Body of pancreas (tissue), 4 donors: ENCODE data around the gene AKAP8. TPM values are rescaled to one million over a fixed set of nuclear protein-coding genes. Genes with fewer than 3 reads are reported as not detected.

Experiments used
- ATAC-seq: fragments of 150-250 bp; one replicate; pipeline ENCODE4 v1.9.1; 2016
- DNase-seq, 4 donors: peaks; one replicate each; pipeline ENCODE4 v3.0.0-alpha.2; 2019
- H3K27ac ChIP-seq, 4 donors: fragments of 200-600 bp; sonication (generic); 1 replicate in 3 of 4; 2 replicates in 1 of 4; pipeline versions ENCODE4 v1.5.1 to v1.6.1; 2016 to 2019; ENCODE audit warnings: mild to moderate bottlenecking in 1 of 4, mixed read lengths in 1 of 4, moderate library complexity in 1 of 4
- H3K27me3 ChIP-seq, 2 donors: fragments of 200-600 bp; sonication (generic); one replicate each; pipeline ENCODE4 v1.6.0; 2016; ENCODE audit warnings: mild to moderate bottlenecking in 1 of 2
- H3K36me3 ChIP-seq, 2 donors: fragments of 200-600 bp; sonication (generic); replicated peaks in 1 of 2; 2 replicates each; pipeline ENCODE4 v1.5.1; 2016; ENCODE audit warnings: low read depth in 2 of 2; ENCODE audit not compliant: insufficient read depth in 1 of 2
- H3K4me1 ChIP-seq: fragments of 200-600 bp; sonication (generic); one replicate; pipeline ENCODE4 v1.6.0; 2016
- H3K4me3 ChIP-seq, 2 donors: fragments of 200-600 bp; sonication (generic); 1 replicate in 1 of 2; 2 replicates in 1 of 2; pipeline ENCODE4 v1.5.1; 2016 to 2019
- H3K9me3 ChIP-seq, 3 donors: fragments of 200-600 bp; sonication (generic); 1 replicate in 2 of 3; 2 replicates in 1 of 3; pipeline ENCODE4 v1.5.1; 2016
- POLR2A ChIP-seq, 3 donors: fragments of 450-650 bp; IDR thresholded peaks; one replicate each; pipeline ENCODE4 v1.6.1; 2016; ENCODE audit warnings: antibody characterized with exemption in 3 of 3, mild to moderate bottlenecking in 2 of 3
- WGBS, 2 donors: methylation state at CpG; one replicate each; pipeline ENCODE4 v1.1.5; 2017; 5-methylcytosine and 5-hydroxymethylcytosine counted together
- intact Hi-C: fragments of 100-400 bp; cut with DNase I; formaldehyde crosslinking; loops from one replicate; pipeline ENCODE4 v1.15.1; 2023
- total RNA-seq, 2 donors: library from RNA; depleted of rRNA; stranded (reverse); fragments of >200 nt; gene quantifications; one replicate each; pipeline ENCODE4 v1.1.0, GENCODE V29; 2016
- TF ChIP-seq, protein P1 (sequence below), 7 experiments: fragments of 450-650 bp in 4 of 7; fragments of 200-600 bp in 3 of 7; sonication (generic) in 3 of 7; IDR thresholded peaks; one replicate each; pipeline ENCODE4 v1.5.1; 2016 to 2019; ENCODE audit warnings: antibody characterized with exemption in 7 of 7

AKAP8 gene
- total RNA-seq, 2 donors from 2014 or later, result 11.2 to 19.4 TPM

- TF ChIP-seq, protein P1, sequence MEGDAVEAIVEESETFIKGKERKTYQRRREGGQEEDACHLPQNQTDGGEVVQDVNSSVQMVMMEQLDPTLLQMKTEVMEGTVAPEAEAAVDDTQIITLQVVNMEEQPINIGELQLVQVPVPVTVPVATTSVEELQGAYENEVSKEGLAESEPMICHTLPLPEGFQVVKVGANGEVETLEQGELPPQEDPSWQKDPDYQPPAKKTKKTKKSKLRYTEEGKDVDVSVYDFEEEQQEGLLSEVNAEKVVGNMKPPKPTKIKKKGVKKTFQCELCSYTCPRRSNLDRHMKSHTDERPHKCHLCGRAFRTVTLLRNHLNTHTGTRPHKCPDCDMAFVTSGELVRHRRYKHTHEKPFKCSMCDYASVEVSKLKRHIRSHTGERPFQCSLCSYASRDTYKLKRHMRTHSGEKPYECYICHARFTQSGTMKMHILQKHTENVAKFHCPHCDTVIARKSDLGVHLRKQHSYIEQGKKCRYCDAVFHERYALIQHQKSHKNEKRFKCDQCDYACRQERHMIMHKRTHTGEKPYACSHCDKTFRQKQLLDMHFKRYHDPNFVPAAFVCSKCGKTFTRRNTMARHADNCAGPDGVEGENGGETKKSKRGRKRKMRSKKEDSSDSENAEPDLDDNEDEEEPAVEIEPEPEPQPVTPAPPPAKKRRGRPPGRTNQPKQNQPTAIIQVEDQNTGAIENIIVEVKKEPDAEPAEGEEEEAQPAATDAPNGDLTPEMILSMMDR (IDR thresholded peaks at IDR 0.05), result no peak
- no peak for TF ChIP-seq POLR2A (IDR thresholded peaks at IDR 0.05)
- no peak overlapping the region for H3K4me3 ChIP-seq
- peaks cover 15 to 32% of the 10 kb centered on the region in 2 donors for H3K36me3 ChIP-seq
- no peak for ATAC-seq
- no peaks in the 10 kb centered on the region for H3K9me3 ChIP-seq
- DNase-seq, result no peak
- H3K4me1 ChIP-seq, result peaks cover 32% of the 10 kb centered on the region
- intact Hi-C loops, result loop anchor here (10.0 kb wide), 1 partner anchor 108 kb away; no protein-coding TSS in a partner anchor
- no peaks in the 10 kb centered on the region for H3K27me3 ChIP-seq
- no peak overlapping the region for H3K27ac ChIP-seq
- WGBS, 2 donors, result 91 to 97% methylated on average over 9 to 30 of the region's 30 CpGs
Observed at GRCh38 chr19:15372891-15373301, 6.7 kb downstream of the AKAP8 start.

- no peak for ATAC-seq
Observed at GRCh38 chr19:15372470-15372869, 7.1 kb downstream of the AKAP8 start.

DNA sequence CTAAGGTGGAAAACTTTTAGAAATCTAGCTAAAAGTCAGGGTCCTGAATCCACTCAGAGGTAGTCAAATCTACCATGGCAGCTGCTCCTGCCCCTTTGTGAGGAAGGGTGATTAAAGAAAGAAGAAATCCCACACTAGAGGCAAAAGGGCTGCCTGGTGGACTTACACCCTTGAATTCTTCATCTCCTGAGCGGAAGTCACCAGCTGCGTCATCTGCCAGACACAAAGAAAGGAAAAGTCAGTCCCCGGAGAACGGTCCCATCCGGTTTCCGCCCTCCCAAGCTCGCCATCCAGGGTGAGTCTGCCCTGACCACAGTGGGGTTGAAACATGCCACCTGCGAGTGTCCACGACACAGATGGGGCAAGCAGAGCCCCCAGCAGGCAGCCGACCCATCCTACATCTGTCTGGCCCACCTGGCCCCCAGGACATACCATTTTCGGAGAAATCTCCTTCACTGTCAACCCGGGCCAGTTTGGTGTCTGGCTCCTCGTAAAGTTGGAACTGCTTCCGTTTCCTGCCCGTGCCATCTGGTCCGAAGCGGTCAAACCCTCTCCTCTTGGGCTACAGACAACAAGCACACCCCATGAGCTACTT is 7.7 kb downstream of the AKAP8 start:
- no peak for TF ChIP-seq POLR2A (IDR thresholded peaks at IDR 0.05)
- TF ChIP-seq, protein P1 (IDR thresholded peaks at IDR 0.05), result no peak
- peaks cover 15 to 38% of the 10 kb centered on the region in 2 donors for H3K36me3 ChIP-seq

More at GRCh38 chr19:15372470-15372869, 7.1 kb downstream of the AKAP8 start:
- WGBS, 2 donors, result 92 to 96% methylated on average over 14 of the region's 14 CpGs
- Histone ChIP-seq H3K27ac (no peak overlapping the region), H3K9me3 (no peaks in the 10 kb centered on the region), H3K27me3 (no peaks in the 10 kb centered on the region), H3K36me3 (peaks cover 15 to 36% of the 10 kb centered on the region in 2 donors), H3K4me3 (no peak overlapping the region), H3K4me1 (peaks cover 28% of the 10 kb centered on the region)
- intact Hi-C loops, result loop anchor here (10.0 kb wide), 1 partner anchor 108 kb away; no protein-coding TSS in a partner anchor
- no peak for TF ChIP-seq POLR2A (IDR thresholded peaks at IDR 0.05)
- TF ChIP-seq, protein P1 (IDR thresholded peaks at IDR 0.05), result no peak
- no peak for DNase-seq

DNA sequence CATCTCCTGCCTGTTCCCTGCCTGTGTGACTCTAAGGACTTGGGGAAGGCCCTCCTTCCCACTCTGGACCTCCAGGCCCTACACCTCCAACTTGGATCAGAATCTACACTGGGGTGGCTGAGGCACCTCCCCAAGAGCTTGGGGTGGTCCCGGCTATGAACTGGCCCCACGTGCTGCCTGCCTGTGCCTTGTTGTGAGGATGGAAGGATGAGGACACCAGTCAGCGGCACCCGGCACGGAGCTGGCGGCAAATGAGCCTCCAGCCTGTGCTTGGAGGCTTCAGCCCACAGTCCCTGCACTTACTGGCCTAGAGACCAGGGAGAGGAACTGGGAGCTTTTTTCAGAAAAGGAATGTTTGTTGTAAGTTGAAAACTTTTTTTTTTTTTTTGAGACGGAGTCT is 8.5 kb downstream of the AKAP8 start:
- Histone ChIP-seq H3K4me3 (no peak overlapping the region), H3K9me3 (no peaks in the 10 kb centered on the region), H3K27ac (no peak overlapping the region), H3K4me1 (peaks cover 16% of the 10 kb centered on the region), H3K36me3 (peaks cover 15 to 38% of the 10 kb centered on the region in 2 donors), H3K27me3 (no peaks in the 10 kb centered on the region)
- DNase-seq (no peak), ATAC-seq (no peak)
- WGBS, 2 donors, result 97 to 100% methylated on average over 6 to 7 of the region's 7 CpGs
- intact Hi-C loops, result loop anchor here (10.0 kb wide), 1 partner anchor 106 kb away; no protein-coding TSS in a partner anchor
- TF ChIP-seq POLR2A (IDR thresholded peaks at IDR 0.05), result no peak
- TF ChIP-seq, protein P1 (IDR thresholded peaks at IDR 0.05), result no peak

More for the DNA sequence above, 7.7 kb downstream of the AKAP8 start:
- H3K4me3 ChIP-seq, result no peak overlapping the region
- DNase-seq (no peak), ATAC-seq (no peak)
- H3K27me3 ChIP-seq, result no peaks in the 10 kb centered on the region
- 87 to 89% methylated on average over 8 to 17 of the region's 17 CpGs for WGBS, 2 donors
- H3K9me3 ChIP-seq, result no peaks in the 10 kb centered on the region
- H3K4me1 ChIP-seq, result peaks cover 22% of the 10 kb centered on the region
- no peak overlapping the region for H3K27ac ChIP-seq
- intact Hi-C loops, result loop anchor here (10.0 kb wide), 1 partner anchor 107 kb away; no protein-coding TSS in a partner anchor

- Histone ChIP-seq H3K9me3 (no peaks in the 10 kb centered on the region), H3K27ac (no peak overlapping the region), H3K36me3 (peaks cover 15 to 46% of the 10 kb centered on the region in 2 donors), H3K27me3 (no peaks in the 10 kb centered on the region), H3K4me3 (no peak overlapping the region), H3K4me1 (peaks cover 5% of the 10 kb centered on the region)
- DNase-seq, result no peak
- TF ChIP-seq POLR2A (IDR thresholded peaks at IDR 0.05), result no peak
- TF ChIP-seq, protein P1 (IDR thresholded peaks at IDR 0.05), result no peak
- intact Hi-C loops, result no loop called here
- ATAC-seq, result no peak
- 83 to 95% methylated on average over 2 to 7 of the region's 9 CpGs for WGBS, 2 donors
Observed at GRCh38 chr19:15369594-15369891, 10.0 kb downstream of the AKAP8 start.
